PC-9 (cell line): ENCODE results near the gene CIDEA. TPM values are rescaled to one million over a fixed set of nuclear protein-coding genes. Genes with fewer than 3 reads are reported as not detected.
A peak's percentile ranks its signal among the peaks of the same experiment; 100 is the strongest.

ENCODE experiments used
- BruUV-seq: library from RNA; stranded (reverse); fragments of 400-500 nt; replicated peaks from 2 replicates; lab custom pipeline; 2021; lab: Mats Ljungman, UMichigan
- CTCF ChIA-PET: fragments of 300-600 bp; sonication (Branson Sonifier 250); formaldehyde crosslinking; loops from one replicate; lab custom pipeline; 2022; ENCODE audit warnings: antibody characterized with exemption; lab: Charles Lee
- POLR2A ChIA-PET: fragments of 300-600 bp; sonication (Branson Sonifier 250); formaldehyde crosslinking; loops from one replicate; lab custom pipeline; 2022; ENCODE audit warnings: antibody characterized with exemption; ENCODE audit not compliant: unreplicated experiment; lab: Charles Lee
- DNase-seq, 2 experiments: peaks; one replicate each; pipeline versions ENCODE4 v3.0.0 to v3.0.0-alpha.2; 2015 to 2022; ENCODE audit warnings: mixed read lengths in 1 of 2
- H2AFZ ChIP-seq: fragments of 200-600 bp; sonication (generic); 2 replicates; pipeline ENCODE4 v1.8.1; 2017; ENCODE audit warnings: antibody characterized with exemption
- H3F3A ChIP-seq: fragments of 200-600 bp; sonication (generic); 2 replicates; pipeline ENCODE4 v1.8.1; 2017; ENCODE audit warnings: antibody characterized with exemption, mild to moderate bottlenecking, low read depth; ENCODE audit not compliant: insufficient read depth
- H3K27ac ChIP-seq: fragments of 200-600 bp; sonication (generic); 2 replicates; pipeline ENCODE4 v1.6.1; 2016; ENCODE audit warnings: mixed run types
- H3K27me3 ChIP-seq: fragments of 200-600 bp; sonication (generic); 2 replicates; pipeline ENCODE4 v1.6.1; 2016; ENCODE audit warnings: low read depth, mixed run types; ENCODE audit not compliant: insufficient read depth
- H3K36me3 ChIP-seq: fragments of 200-600 bp; sonication (generic); 2 replicates; pipeline ENCODE4 v1.6.1; 2016; ENCODE audit warnings: low read depth, mixed run types
- H3K4me1 ChIP-seq: fragments of 200-600 bp; sonication (generic); replicated peaks from 2 replicates; pipeline ENCODE4 v1.6.1; 2016; ENCODE audit warnings: mixed run types; ENCODE audit not compliant: insufficient read depth
- H3K4me2 ChIP-seq: fragments of 200-600 bp; sonication (generic); 2 replicates; pipeline ENCODE4 v1.6.1; 2017; ENCODE audit warnings: mixed run types
- H3K4me3 ChIP-seq: fragments of 200-600 bp; sonication (generic); 2 replicates; pipeline ENCODE4 v1.6.1; 2016; ENCODE audit warnings: mixed run types
- H3K79me2 ChIP-seq: fragments of 200-600 bp; sonication (generic); 2 replicates; pipeline ENCODE4 v1.6.1; 2017; ENCODE audit warnings: low read depth, mixed run types
- H3K9me2 ChIP-seq: fragments of 200-600 bp; sonication (generic); 2 replicates; pipeline ENCODE4 v1.8.1; 2017; ENCODE audit warnings: mild to moderate bottlenecking; ENCODE audit not compliant: insufficient read depth
- H3K9me3 ChIP-seq: fragments of 200-600 bp; sonication (generic); 2 replicates; pipeline ENCODE4 v1.8.1; 2016; ENCODE audit warnings: low read depth; ENCODE audit not compliant: insufficient read depth
- H4K20me1 ChIP-seq: fragments of 200-600 bp; sonication (generic); 2 replicates; pipeline ENCODE4 v1.8.1; 2017; ENCODE audit not compliant: insufficient read depth
- EZH2 ChIP-seq: fragments of 200-600 bp; sonication (generic); IDR thresholded peaks from 2 replicates; pipeline ENCODE4 v1.8.0; 2017; ENCODE audit warnings: antibody characterized with exemption, low read depth
- intact Hi-C: fragments of 100-400 bp; cut with micrococcal nuclease; formaldehyde crosslinking; loops from one replicate; pipeline ENCODE4 v1.10.0; 2022; ENCODE audit not compliant: unreplicated experiment
- total RNA-seq: library from RNA; stranded (reverse); gene quantifications from 2 replicates; pipeline ENCODE4 v1.2.3, GENCODE V29; 2021
- TF ChIP-seq, protein P1 (sequence below): fragments of 200-600 bp; sonication (generic); conservative IDR thresholded peaks from 2 replicates; pipeline ENCODE4 v1.6.1; 2017; ENCODE audit warnings: mixed run types, antibody characterized with exemption, mild to moderate bottlenecking, moderate library complexity

Gene CIDEA
- total RNA-seq, 1 experiment from 2014 or later = not detected

DNA sequence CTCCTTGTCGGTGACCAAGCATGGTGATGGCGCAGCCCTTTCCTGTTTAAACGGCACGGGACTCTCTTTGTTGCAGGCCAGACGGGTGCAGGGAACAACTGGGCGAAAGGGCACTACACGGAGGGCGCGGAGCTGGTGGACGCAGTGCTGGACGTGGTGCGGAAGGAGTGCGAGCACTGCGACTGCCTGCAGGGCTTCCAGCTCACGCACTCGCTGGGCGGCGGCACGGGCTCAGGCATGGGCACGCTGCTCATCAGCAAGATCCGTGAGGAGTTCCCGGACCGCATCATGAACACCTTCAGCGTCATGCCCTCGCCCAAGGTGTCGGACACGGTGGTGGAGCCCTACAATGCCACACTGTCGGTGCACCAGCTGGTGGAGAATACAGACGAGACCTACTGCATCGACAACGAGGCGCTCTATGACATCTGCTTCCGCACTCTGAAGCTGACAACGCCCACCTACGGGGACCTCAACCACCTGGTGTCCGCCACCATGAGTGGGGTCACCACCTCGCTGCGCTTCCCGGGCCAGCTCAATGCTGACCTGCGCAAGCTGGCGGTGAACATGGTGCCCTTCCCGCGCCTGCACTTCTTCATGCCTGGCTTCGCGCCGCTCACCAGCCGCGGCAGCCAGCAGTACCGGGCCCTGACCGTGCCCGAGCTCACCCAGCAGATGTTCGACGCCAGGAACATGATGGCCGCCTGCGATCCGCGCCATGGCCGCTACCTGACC, 71.0 kb downstream of the CIDEA start:
- H3K9me3 ChIP-seq = no peaks in the 10 kb centered on the region
- H3K27me3 ChIP-seq = no peaks in the 10 kb centered on the region
- no peak overlapping the region for H3K4me2 ChIP-seq
- peaks cover 11% of the 10 kb centered on the region for H3K36me3 ChIP-seq
- no peaks in the 10 kb centered on the region for H3F3A ChIP-seq
- intact Hi-C loops = no loop called here
- ChIA-PET POLR2A (no interaction called here), CTCF (no interaction called here)
- H3K9me2 ChIP-seq = no peaks in the 10 kb centered on the region
- no peaks in the 10 kb centered on the region for H3K4me1 ChIP-seq
- H3K4me3 ChIP-seq = no peak overlapping the region
- H2AFZ ChIP-seq = no peak overlapping the region
- peaks cover 14% of the 10 kb centered on the region for H4K20me1 ChIP-seq
- no TSS peak for BruUV-seq
- DNase-seq = no peak
- TF ChIP-seq EZH2 = no peak
- no peak overlapping the region for H3K27ac ChIP-seq
- no peaks in the 10 kb centered on the region for H3K79me2 ChIP-seq

DNA sequence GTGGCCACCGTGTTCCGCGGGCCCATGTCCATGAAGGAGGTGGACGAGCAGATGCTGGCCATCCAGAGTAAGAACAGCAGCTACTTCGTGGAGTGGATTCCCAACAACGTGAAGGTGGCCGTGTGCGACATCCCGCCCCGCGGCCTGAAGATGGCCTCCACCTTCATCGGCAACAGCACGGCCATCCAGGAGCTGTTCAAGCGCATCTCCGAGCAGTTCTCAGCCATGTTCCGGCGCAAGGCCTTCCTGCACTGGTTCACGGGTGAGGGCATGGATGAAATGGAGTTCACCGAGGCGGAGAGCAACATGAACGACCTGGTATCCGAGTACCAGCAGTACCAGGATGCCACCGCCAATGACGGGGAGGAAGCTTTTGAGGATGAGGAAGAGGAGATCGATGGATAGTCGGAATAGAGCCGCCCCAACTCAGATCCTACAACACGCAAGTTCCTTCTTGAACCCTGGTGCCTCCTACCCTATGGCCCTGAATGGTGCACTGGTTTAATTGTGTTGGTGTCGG, 71.6 kb downstream of the CIDEA start:
- Histone ChIP-seq H3K27ac (no peak overlapping the region), H3K4me3 (no peak overlapping the region), H3K27me3 (no peaks in the 10 kb centered on the region), H3K4me2 (no peak overlapping the region), H3K9me2 (no peaks in the 10 kb centered on the region), H3K4me1 (no peaks in the 10 kb centered on the region), H3K36me3 (peaks cover 11% of the 10 kb centered on the region), H3F3A (no peaks in the 10 kb centered on the region), H2AFZ (no peak overlapping the region), H3K79me2 (no peaks in the 10 kb centered on the region), H3K9me3 (no peaks in the 10 kb centered on the region), H4K20me1 (peaks cover 16% of the 10 kb centered on the region)
- TSS peak; percentile 45 for BruUV-seq
- no peak for DNase-seq
- TF ChIP-seq, protein P1, sequence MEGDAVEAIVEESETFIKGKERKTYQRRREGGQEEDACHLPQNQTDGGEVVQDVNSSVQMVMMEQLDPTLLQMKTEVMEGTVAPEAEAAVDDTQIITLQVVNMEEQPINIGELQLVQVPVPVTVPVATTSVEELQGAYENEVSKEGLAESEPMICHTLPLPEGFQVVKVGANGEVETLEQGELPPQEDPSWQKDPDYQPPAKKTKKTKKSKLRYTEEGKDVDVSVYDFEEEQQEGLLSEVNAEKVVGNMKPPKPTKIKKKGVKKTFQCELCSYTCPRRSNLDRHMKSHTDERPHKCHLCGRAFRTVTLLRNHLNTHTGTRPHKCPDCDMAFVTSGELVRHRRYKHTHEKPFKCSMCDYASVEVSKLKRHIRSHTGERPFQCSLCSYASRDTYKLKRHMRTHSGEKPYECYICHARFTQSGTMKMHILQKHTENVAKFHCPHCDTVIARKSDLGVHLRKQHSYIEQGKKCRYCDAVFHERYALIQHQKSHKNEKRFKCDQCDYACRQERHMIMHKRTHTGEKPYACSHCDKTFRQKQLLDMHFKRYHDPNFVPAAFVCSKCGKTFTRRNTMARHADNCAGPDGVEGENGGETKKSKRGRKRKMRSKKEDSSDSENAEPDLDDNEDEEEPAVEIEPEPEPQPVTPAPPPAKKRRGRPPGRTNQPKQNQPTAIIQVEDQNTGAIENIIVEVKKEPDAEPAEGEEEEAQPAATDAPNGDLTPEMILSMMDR = no peak
- TF ChIP-seq EZH2 = no peak
- POLR2A ChIA-PET = no interaction called here
- CTCF ChIA-PET = no interaction called here
- intact Hi-C loops = no loop called here

DNA sequence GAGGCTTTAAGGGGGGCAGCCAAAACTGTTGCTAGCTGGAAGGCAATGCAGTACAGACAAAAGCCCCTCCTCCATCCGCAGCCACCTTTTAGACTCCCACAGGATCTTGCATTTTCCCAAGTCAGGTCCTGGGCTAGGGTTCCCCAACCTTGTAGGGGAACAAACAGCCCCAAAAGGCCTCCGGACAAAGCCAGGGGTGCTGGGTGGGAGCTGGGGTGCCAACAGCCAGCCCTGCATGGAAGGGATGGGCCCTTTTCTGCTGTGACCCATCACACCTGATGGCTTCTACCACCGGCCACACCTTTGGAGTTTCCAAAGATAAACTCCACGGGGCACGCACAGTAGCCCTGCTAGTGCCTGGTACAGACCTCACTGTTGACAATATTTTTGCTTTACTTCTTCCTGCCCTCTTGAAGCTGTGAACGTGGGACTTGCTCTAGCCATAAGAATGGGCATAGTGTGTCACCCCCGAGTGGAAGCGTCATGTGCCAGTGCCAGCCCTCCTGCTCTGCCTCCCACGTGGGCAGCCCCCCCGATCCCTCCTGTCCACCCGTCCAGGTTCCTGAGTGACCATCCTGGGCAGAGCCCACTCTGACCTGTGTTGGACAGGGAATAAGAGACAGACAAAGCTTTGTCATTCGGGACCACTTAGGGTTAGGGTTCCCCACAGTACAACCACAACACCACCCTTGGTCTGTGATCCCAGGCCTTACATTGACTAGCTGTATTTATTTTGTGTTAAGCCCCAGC, 72.7 kb downstream of the CIDEA start:
- H4K20me1 ChIP-seq = peaks cover 23% of the 10 kb centered on the region
- no peaks in the 10 kb centered on the region for H3K4me1 ChIP-seq
- no TSS peak for BruUV-seq
- H3K9me2 ChIP-seq = no peaks in the 10 kb centered on the region
- H3K4me2 ChIP-seq = no peak overlapping the region
- DNase-seq = no peak
- no peaks in the 10 kb centered on the region for H3F3A ChIP-seq
- H3K4me3 ChIP-seq = no peak overlapping the region
- TF ChIP-seq, protein P1 = no peak
- TF ChIP-seq EZH2 = no peak
- no peaks in the 10 kb centered on the region for H3K79me2 ChIP-seq
- ChIA-PET CTCF (interaction anchor here (0.6 to 2.3 kb wide), 3 partner anchors 9 to 267 kb away, joined by 3 to 8 read pairs (median 3); no protein-coding TSS in a partner anchor), POLR2A (no interaction called here)
- H3K27me3 ChIP-seq = no peaks in the 10 kb centered on the region
- H2AFZ ChIP-seq = no peak overlapping the region
- H3K9me3 ChIP-seq = no peaks in the 10 kb centered on the region
- H3K36me3 ChIP-seq = peaks cover 11% of the 10 kb centered on the region
- no peak overlapping the region for H3K27ac ChIP-seq
- intact Hi-C loops = no loop called here

Other genes starting within 250 kb of the CIDEA start
- gene ANKRD62, start 160.5 kb upstream of the CIDEA start, total RNA-seq = 0.20 TPM in 1 of 2 replicates, not detected in the other
- 42.2 and 47.9 TPM in 2 replicates for gene TUBB6, start 53.9 kb downstream of the CIDEA start, total RNA-seq
- gene AFG3L2, start 122.9 kb downstream of the CIDEA start, total RNA-seq = 69.4 and 71.1 TPM in 2 replicates
- gene PRELID3A, start 153.6 kb downstream of the CIDEA start, total RNA-seq = 12.5 and 13.3 TPM in 2 replicates